Measurements from ENCODE around the gene MZF1.

- TF ChIP-seq CTCF (IDR thresholded peaks at IDR 0.05) = no peak
- no peak for TF ChIP-seq POLR2A (IDR thresholded peaks at IDR 0.05)
Observed at GRCh38 chr19:58551123-58551497, 22.0 kb downstream of the MZF1 start.
